ENCODE measurements around the gene TOP3A.

DNA sequence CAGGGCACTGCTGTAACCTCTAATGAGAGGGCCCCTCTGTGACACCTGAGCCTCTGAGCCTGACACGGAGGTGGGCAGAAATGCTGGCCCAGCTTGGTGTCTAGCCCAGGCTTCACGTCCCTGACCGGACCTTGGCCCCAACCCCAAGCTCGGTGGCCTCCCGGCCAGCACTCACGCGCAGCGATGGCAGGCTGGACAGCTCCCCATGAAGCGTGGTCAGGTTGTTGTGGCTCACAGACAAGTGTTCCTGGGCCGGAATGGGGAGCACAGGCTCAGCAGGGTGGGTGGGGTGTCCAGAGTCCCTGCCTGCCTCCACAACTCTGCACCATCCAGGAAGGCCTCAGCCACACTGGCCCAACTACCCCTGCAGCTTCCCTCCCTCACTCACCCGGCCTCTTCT lies 58.4 kb downstream of the TOP3A start:
- TF ChIP-seq, protein P1, sequence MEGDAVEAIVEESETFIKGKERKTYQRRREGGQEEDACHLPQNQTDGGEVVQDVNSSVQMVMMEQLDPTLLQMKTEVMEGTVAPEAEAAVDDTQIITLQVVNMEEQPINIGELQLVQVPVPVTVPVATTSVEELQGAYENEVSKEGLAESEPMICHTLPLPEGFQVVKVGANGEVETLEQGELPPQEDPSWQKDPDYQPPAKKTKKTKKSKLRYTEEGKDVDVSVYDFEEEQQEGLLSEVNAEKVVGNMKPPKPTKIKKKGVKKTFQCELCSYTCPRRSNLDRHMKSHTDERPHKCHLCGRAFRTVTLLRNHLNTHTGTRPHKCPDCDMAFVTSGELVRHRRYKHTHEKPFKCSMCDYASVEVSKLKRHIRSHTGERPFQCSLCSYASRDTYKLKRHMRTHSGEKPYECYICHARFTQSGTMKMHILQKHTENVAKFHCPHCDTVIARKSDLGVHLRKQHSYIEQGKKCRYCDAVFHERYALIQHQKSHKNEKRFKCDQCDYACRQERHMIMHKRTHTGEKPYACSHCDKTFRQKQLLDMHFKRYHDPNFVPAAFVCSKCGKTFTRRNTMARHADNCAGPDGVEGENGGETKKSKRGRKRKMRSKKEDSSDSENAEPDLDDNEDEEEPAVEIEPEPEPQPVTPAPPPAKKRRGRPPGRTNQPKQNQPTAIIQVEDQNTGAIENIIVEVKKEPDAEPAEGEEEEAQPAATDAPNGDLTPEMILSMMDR (conservative IDR thresholded peaks at IDR 0.05; ENCODE audit: low read depth, low read length), result no peak
- TF ChIP-seq, protein P2, sequence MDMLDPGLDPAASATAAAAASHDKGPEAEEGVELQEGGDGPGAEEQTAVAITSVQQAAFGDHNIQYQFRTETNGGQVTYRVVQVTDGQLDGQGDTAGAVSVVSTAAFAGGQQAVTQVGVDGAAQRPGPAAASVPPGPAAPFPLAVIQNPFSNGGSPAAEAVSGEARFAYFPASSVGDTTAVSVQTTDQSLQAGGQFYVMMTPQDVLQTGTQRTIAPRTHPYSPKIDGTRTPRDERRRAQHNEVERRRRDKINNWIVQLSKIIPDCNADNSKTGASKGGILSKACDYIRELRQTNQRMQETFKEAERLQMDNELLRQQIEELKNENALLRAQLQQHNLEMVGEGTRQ (IDR thresholded peaks at IDR 0.05; ENCODE audit: low read depth, low read length), result no peak

Data from IMR-90 (cell line).